GM12878 (cell line): ENCODE data around the gene DDX10. TPM values are rescaled to one million over a fixed set of nuclear protein-coding genes. Genes with fewer than 3 reads are reported as not detected.

Source experiments
- BCL11A ChIP-seq: IDR thresholded peaks from 2 replicates; pipeline ENCODE4 v1.6.1; 2011; ENCODE audit warnings: low read depth, low read length
- CHD1 ChIP-seq: IDR thresholded peaks from 2 replicates; pipeline ENCODE4 v1.6.1; 2012; ENCODE audit warnings: low read depth, low read length, improper control_type of control experiment
- RAD21 ChIP-seq: IDR thresholded peaks from 2 replicates; pipeline ENCODE4 v1.6.1; 2011; ENCODE audit warnings: mild to moderate bottlenecking, low read depth, low read length, moderate library complexity; ENCODE audit not compliant: insufficient read depth
- RELB ChIP-seq: fragments of 450-650 bp; IDR thresholded peaks from 2 replicates; pipeline ENCODE4 v1.6.1; 2017; ENCODE audit warnings: low read depth, mild to moderate bottlenecking, moderate library complexity
- SMC3 ChIP-seq: IDR thresholded peaks from 2 replicates; pipeline ENCODE4 v1.6.1; 2011; ENCODE audit warnings: low read length, improper control_type of control experiment, borderline replicate concordance
- SPI1 ChIP-seq: IDR thresholded peaks from 2 replicates; pipeline ENCODE4 v1.6.1; 2011; ENCODE audit warnings: low read depth, mild to moderate bottlenecking, low read length, moderate library complexity, borderline replicate concordance; ENCODE audit not compliant: insufficient read depth
- WRNIP1 ChIP-seq: IDR thresholded peaks from 2 replicates; pipeline ENCODE4 v1.6.1; 2011; ENCODE audit warnings: low read depth, low read length, improper control_type of control experiment, borderline replicate concordance
- polyA plus RNA-seq, 11 experiments: library from polyadenylated mRNA; depleted of rRNA in 4 of 11; unstranded in 6 of 11; stranded (reverse) in 5 of 11; fragments of >200 nt; fragmentation: Nextera tagmentation in 4 of 11; fragmentation: Illumina TruSeq in 1 of 11; extraction: Ambion mirVana in 4 of 11; extraction: Trizol in 1 of 11; gene quantifications; 1 replicate in 1 of 11; 2 replicates in 10 of 11; pipeline versions ENCODE4 v1.2.1 to v1.2.3, GENCODE V29; 2011 to 2016; ENCODE audit warnings: inconsistent platforms in 2 of 11, missing spikeins in 2 of 11, low read depth in 1 of 11
- total RNA-seq, 4 experiments: library from RNA; depleted of rRNA in 3 of 4; stranded (reverse); fragments of >200 nt in 3 of 4; fragmentation: Illumina TruSeq in 1 of 4; extraction: Trizol in 1 of 4; gene quantifications; 2 replicates each; pipeline versions ENCODE4 v1.2.1 to v1.2.3, GENCODE V29; 2013 to 2021
- TF ChIP-seq, protein P1 (sequence below): fragments of 450-650 bp; IDR thresholded peaks from 2 replicates; pipeline ENCODE4 v1.6.1; 2017; ENCODE audit warnings: mild to moderate bottlenecking, moderate library complexity

Gene DDX10
- total and polyA plus RNA-seq, 10 of the 15 experiments (the other 5 are each of a cell fraction or from before 2014, with no cell fraction given): 20.9 to 51.5 (median 31.9) TPM

- TF ChIP-seq, protein P1, sequence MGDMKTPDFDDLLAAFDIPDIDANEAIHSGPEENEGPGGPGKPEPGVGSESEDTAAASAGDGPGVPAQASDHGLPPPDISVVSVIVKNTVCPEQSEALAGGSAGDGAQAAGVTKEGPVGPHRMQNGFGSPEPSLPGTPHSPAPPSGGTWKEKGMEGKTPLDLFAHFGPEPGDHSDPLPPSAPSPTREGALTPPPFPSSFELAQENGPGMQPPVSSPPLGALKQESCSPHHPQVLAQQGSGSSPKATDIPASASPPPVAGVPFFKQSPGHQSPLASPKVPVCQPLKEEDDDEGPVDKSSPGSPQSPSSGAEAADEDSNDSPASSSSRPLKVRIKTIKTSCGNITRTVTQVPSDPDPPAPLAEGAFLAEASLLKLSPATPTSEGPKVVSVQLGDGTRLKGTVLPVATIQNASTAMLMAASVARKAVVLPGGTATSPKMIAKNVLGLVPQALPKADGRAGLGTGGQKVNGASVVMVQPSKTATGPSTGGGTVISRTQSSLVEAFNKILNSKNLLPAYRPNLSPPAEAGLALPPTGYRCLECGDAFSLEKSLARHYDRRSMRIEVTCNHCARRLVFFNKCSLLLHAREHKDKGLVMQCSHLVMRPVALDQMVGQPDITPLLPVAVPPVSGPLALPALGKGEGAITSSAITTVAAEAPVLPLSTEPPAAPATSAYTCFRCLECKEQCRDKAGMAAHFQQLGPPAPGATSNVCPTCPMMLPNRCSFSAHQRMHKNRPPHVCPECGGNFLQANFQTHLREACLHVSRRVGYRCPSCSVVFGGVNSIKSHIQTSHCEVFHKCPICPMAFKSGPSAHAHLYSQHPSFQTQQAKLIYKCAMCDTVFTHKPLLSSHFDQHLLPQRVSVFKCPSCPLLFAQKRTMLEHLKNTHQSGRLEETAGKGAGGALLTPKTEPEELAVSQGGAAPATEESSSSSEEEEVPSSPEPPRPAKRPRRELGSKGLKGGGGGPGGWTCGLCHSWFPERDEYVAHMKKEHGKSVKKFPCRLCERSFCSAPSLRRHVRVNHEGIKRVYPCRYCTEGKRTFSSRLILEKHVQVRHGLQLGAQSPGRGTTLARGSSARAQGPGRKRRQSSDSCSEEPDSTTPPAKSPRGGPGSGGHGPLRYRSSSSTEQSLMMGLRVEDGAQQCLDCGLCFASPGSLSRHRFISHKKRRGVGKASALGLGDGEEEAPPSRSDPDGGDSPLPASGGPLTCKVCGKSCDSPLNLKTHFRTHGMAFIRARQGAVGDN: no peak
- TF ChIP-seq WRNIP1 (no peak), SPI1 (no peak), RELB (no peak), CHD1 (no peak), RAD21 (peak; percentile 85), SMC3 (peak; percentile 75; the same call in 1 of the 2 replicates), BCL11A (no peak)
Measured at GRCh38 chr11:108654994-108655631, 9.8 kb upstream of the DDX10 start (continued).
